Measurements from ENCODE around the gene BRWD1.

The BRWD1 gene

GRCh38 chr21:39346671-39347331 lies 33.4 kb upstream of the BRWD1 start:
- TF ChIP-seq ZFP3 (CRISPR knock-in tag; IDR thresholded peaks at IDR 0.05) (no peak), PATZ1 (CRISPR knock-in tag; IDR thresholded peaks at IDR 0.05; ENCODE audit: borderline replicate concordance) (no peak), CSDC2 (CRISPR knock-in tag; IDR thresholded peaks at IDR 0.05) (no peak), BACH2 (CRISPR knock-in tag; IDR thresholded peaks at IDR 0.05; ENCODE audit: borderline replicate concordance) (no peak), RARB (CRISPR knock-in tag; IDR thresholded peaks at IDR 0.05) (no peak), GLIS3 (CRISPR knock-in tag; IDR thresholded peaks at IDR 0.05) (no peak), ARNTL (CRISPR knock-in tag; IDR thresholded peaks at IDR 0.05; ENCODE audit: borderline replicate concordance, low read depth) (no peak), POU6F1 (CRISPR knock-in tag; IDR thresholded peaks at IDR 0.05; ENCODE audit: borderline replicate concordance, low read depth) (no peak), CSRNP3 (CRISPR knock-in tag; IDR thresholded peaks at IDR 0.05) (no peak), ISL1 (CRISPR knock-in tag; IDR thresholded peaks at IDR 0.05) (no peak), OSR1 (CRISPR knock-in tag; IDR thresholded peaks at IDR 0.05) (no peak), TCF4 (CRISPR knock-in tag; IDR thresholded peaks at IDR 0.05; ENCODE audit: borderline replicate concordance) (no peak), ESRRG (CRISPR knock-in tag; IDR thresholded peaks at IDR 0.05) (no peak), CREB5 (CRISPR knock-in tag; IDR thresholded peaks at IDR 0.05; ENCODE audit: low read depth) (no peak), ZNF8 (CRISPR knock-in tag; IDR thresholded peaks at IDR 0.05) (no peak), SNAI2 (CRISPR knock-in tag; IDR thresholded peaks at IDR 0.05) (no peak), ZNF70 (CRISPR knock-in tag; IDR thresholded peaks at IDR 0.05) (no peak), TSHZ2 (CRISPR knock-in tag; IDR thresholded peaks at IDR 0.05) (no peak), ZFP30 (CRISPR knock-in tag; IDR thresholded peaks at IDR 0.05) (no peak), ZNF565 (CRISPR knock-in tag; conservative IDR thresholded peaks at IDR 0.05; ENCODE audit: low read depth) (no peak)
- no peak for ATAC-seq

GRCh38 chr21:39346206-39346605 lies 32.8 kb upstream of the BRWD1 start:
- no peak for TF ChIP-seq CSDC2 (CRISPR knock-in tag; IDR thresholded peaks at IDR 0.05)
- no peak for TF ChIP-seq OSR1 (CRISPR knock-in tag; IDR thresholded peaks at IDR 0.05)
- TF ChIP-seq ARNTL (CRISPR knock-in tag; IDR thresholded peaks at IDR 0.05; ENCODE audit: borderline replicate concordance, low read depth), result no peak
- TF ChIP-seq PATZ1 (CRISPR knock-in tag; IDR thresholded peaks at IDR 0.05; ENCODE audit: borderline replicate concordance), result no peak
- TF ChIP-seq ZC3H10 (CRISPR knock-in tag; IDR thresholded peaks at IDR 0.05), result no peak
- TF ChIP-seq TOX (CRISPR knock-in tag; IDR thresholded peaks at IDR 0.05; ENCODE audit: borderline replicate concordance), result no peak
- no peak for TF ChIP-seq BACH2 (CRISPR knock-in tag; IDR thresholded peaks at IDR 0.05; ENCODE audit: borderline replicate concordance)
- no peak for TF ChIP-seq TCF4 (CRISPR knock-in tag; IDR thresholded peaks at IDR 0.05; ENCODE audit: borderline replicate concordance)
- TF ChIP-seq TSHZ2 (CRISPR knock-in tag; IDR thresholded peaks at IDR 0.05), result no peak
- no peak for TF ChIP-seq PPARA (CRISPR knock-in tag; IDR thresholded peaks at IDR 0.05; ENCODE audit: borderline replicate concordance)
- no peak for TF ChIP-seq CREB5 (CRISPR knock-in tag; IDR thresholded peaks at IDR 0.05; ENCODE audit: low read depth)
- no peak for TF ChIP-seq SNAI2 (CRISPR knock-in tag; IDR thresholded peaks at IDR 0.05)
- no peak for TF ChIP-seq RARB (CRISPR knock-in tag; IDR thresholded peaks at IDR 0.05)
- no peak for TF ChIP-seq ESRRG (CRISPR knock-in tag; IDR thresholded peaks at IDR 0.05)
- no peak for TF ChIP-seq ZFP3 (CRISPR knock-in tag; IDR thresholded peaks at IDR 0.05)
- no peak for ATAC-seq

Data from SK-N-SH treated with all-trans-retinoic acid at 6 μM for 48 hours (cell line).